ENCODE measurements around the gene KANK2.

The KANK2 gene

DNA sequence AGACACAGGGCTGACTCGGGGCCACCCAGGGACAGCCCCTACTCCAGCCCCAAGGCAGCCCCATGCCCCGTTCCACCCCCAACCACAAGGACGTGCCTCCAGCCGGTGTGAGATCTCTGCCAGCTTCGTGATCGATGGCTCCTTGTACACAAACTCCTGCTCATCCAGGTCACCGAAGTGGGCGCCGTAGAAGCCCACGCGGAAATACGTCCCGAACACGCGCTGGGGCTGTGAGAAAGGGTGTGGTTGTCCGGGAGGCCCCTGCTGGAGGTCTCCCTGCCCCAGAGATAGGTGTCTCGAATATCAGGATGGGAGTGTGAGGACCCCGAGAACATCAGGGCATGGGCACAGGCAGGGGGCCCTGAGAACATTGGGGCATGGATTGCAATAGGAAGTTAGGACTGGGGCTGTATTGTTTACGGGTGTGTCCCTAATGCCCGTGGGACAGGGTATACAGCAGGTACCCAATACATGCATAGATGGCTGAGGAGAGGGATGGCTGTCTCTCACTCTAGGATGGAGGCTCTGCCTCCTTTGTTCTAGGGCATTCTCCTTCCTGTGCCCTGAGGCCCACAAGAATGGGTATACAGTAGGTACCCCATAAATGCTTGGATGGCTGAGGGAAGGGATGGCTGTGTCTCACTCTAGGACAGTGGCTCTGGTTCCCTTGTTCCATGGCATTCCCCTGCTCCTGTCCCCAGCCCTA, 5.3 kb upstream of the KANK2 start:
- Histone ChIP-seq H3K9ac (ENCODE audit: low read length) (no peak overlapping the region), H3K79me2 (ENCODE audit: insufficient read depth, low read length) (no peaks in the 10 kb centered on the region), H2AFZ (ENCODE audit: low read length) (no peak overlapping the region), H3K27me3 (ENCODE audit: insufficient read depth, low read length) (no peaks in the 10 kb centered on the region), H3K4me1 (ENCODE audit: insufficient read depth, low read length, severe bottlenecking) (peaks cover 70% of the 10 kb centered on the region), H3K36me3 (ENCODE audit: insufficient read depth, low read length) (no peaks in the 10 kb centered on the region), H3K4me2 (ENCODE audit: low read length) (no peak overlapping the region), H3F3A (ENCODE audit: insufficient read depth, low read length) (0 out of 2 replicates have a peak, but pooled peaks cover 3% of the 10 kb centered on the region), H3K9me3 (ENCODE audit: low read length) (no peaks in the 10 kb centered on the region), H3K27ac (ENCODE audit: low read depth, low read length, poor library complexity, severe bottlenecking) (peak overlapping the region; percentile 6), H3K9me2 (ENCODE audit: low read depth, low read length) (no peaks in the 10 kb centered on the region), H4K20me1 (ENCODE audit: insufficient read depth, low read length) (no peaks in the 10 kb centered on the region), H3K4me3 (ENCODE audit: low read depth, low read length, poor library complexity, severe bottlenecking) (no peak overlapping the region)
- TF ChIP-seq EZH2 (IDR thresholded peaks at IDR 0.05; ENCODE audit: borderline replicate concordance, low read length): no peak
- TF ChIP-seq CTCF (IDR thresholded peaks at IDR 0.05; ENCODE audit: low read length): no peak

DNA sequence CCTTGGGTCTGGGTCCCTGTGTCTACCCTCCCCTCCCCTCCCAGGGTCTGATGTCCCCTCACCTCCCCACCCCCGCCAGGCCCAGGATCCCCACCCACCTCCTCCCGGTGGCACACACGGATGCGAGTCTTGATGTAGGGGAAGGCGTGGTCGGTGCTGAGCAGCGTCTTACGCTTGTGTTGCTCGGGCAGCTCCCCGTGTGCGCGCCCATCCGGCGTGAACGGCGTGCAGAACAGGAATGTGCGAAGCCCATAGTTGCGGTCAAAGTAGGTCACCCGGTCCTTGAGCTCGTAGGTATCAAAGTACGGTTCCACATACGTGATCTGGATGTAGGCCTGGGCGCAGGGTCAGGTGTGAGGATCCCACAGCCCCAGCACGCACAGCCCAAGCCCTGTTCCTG, 4.4 kb upstream of the KANK2 start:
- no peak overlapping the region for H2AFZ ChIP-seq (ENCODE audit: low read length)
- TF ChIP-seq EZH2 (IDR thresholded peaks at IDR 0.05; ENCODE audit: borderline replicate concordance, low read length) (no peak), CTCF (IDR thresholded peaks at IDR 0.05; ENCODE audit: low read length) (no peak)
- H3K27me3 ChIP-seq (ENCODE audit: insufficient read depth, low read length): no peaks in the 10 kb centered on the region
- no peak overlapping the region for H3K4me3 ChIP-seq (ENCODE audit: low read depth, low read length, poor library complexity, severe bottlenecking)
- 0 out of 2 replicates have a peak, but pooled peaks cover 3% of the 10 kb centered on the region for H3F3A ChIP-seq (ENCODE audit: insufficient read depth, low read length)
- no peaks in the 10 kb centered on the region for H4K20me1 ChIP-seq (ENCODE audit: insufficient read depth, low read length)
- H3K9me2 ChIP-seq (ENCODE audit: low read depth, low read length): no peaks in the 10 kb centered on the region
- H3K9ac ChIP-seq (ENCODE audit: low read length): no peak overlapping the region
- no peaks in the 10 kb centered on the region for H3K36me3 ChIP-seq (ENCODE audit: insufficient read depth, low read length)
- H3K4me2 ChIP-seq (ENCODE audit: low read length): no peak overlapping the region
- H3K27ac ChIP-seq (ENCODE audit: low read depth, low read length, poor library complexity, severe bottlenecking): no peak overlapping the region
- no peaks in the 10 kb centered on the region for H3K79me2 ChIP-seq (ENCODE audit: insufficient read depth, low read length)
- peaks cover 70% of the 10 kb centered on the region for H3K4me1 ChIP-seq (ENCODE audit: insufficient read depth, low read length, severe bottlenecking)
- H3K9me3 ChIP-seq (ENCODE audit: low read length): no peaks in the 10 kb centered on the region

- H3K27me3 ChIP-seq (ENCODE audit: insufficient read depth, low read length): no peaks in the 10 kb centered on the region
- peak overlapping the region; percentile 2; the same call in 1 of the 2 replicates for H3K4me2 ChIP-seq (ENCODE audit: low read length)
- TF ChIP-seq CTCF (IDR thresholded peaks at IDR 0.05; ENCODE audit: low read length): no peak
- no peaks in the 10 kb centered on the region for H3K9me2 ChIP-seq (ENCODE audit: low read depth, low read length)
- no peaks in the 10 kb centered on the region for H3K9me3 ChIP-seq (ENCODE audit: low read length)
- peak overlapping the region; percentile 0; the same call in 1 of the 2 replicates for H3K9ac ChIP-seq (ENCODE audit: low read length)
- no peaks in the 10 kb centered on the region for H3K79me2 ChIP-seq (ENCODE audit: insufficient read depth, low read length)
- H3K4me3 ChIP-seq (ENCODE audit: low read depth, low read length, poor library complexity, severe bottlenecking): no peak overlapping the region
- no peaks in the 10 kb centered on the region for H4K20me1 ChIP-seq (ENCODE audit: insufficient read depth, low read length)
- H2AFZ ChIP-seq (ENCODE audit: low read length): no peak overlapping the region
- H3K36me3 ChIP-seq (ENCODE audit: insufficient read depth, low read length): no peaks in the 10 kb centered on the region
- H3F3A ChIP-seq (ENCODE audit: insufficient read depth, low read length): 0 out of 2 replicates have a peak, but pooled peaks cover 3% of the 10 kb centered on the region
- H3K27ac ChIP-seq (ENCODE audit: low read depth, low read length, poor library complexity, severe bottlenecking): peak overlapping the region; percentile 50
- peaks cover 70% of the 10 kb centered on the region for H3K4me1 ChIP-seq (ENCODE audit: insufficient read depth, low read length, severe bottlenecking)
Observed at GRCh38 chr19:11200931-11201330, 3.6 kb upstream of the KANK2 start.

Measured in OCI-LY1 (cell line).